DLD1 (cell line): Measurements from ENCODE around the gene TNFRSF6B.
"Not testable (repeated sequence)": the region's sequence is repeated elsewhere in the genome, so short reads cannot be mapped to it uniquely, and the experiment has no call there.

Experiments used
- in situ Hi-C: cut with HindIII; loops from 2 replicates; pipeline ENCODE4 v1.10.0; 2017; ENCODE audit warnings: low sequenced_read_pairs

The TNFRSF6B gene

DNA sequence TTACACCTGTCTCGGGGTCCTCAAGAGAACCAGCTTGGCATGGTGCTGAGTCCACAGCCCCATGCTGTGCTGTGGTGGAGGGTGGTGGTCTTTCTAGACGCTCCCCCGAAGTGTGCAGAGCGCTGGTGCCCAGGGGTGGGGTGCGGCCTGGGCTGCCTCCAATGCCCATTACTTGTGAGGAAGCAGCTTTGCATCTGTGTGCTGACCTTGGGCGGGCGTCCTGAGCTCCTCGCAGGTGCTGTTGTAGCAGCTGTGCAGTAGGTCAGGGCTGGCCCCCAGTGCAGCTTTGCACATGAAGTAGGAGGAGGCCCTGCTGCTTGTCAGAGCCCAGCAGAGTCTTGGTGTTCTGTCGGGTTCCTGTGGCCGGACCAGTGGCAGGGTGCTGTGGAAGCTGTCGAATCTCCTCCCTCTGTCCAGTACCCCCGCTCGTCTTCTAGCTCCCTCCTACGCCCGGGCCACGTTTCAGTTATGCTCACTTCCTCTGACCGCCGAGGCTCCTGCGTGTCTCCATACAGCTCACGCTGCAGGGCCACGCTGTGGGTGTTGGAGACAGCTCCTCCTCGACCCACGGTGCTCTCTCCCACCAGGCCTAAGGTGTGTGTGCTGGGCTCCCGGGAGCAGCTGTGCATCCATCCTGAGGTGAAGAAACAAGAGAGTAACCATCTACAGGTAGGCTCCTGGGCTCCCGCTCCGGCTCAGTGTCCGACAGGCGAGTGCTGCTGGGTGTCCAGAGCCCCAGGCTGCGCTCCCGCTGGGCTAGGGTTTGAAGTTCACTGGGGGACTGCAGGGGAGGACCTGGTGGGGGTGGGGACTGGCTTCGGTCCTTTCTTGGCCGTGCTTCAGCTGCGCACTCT lies 34.3 kb upstream of the TNFRSF6B start:
- in situ Hi-C loops, result no loop called here

GRCh38 chr20:63662813-63663189 lies 33.7 kb upstream of the TNFRSF6B start:
- in situ Hi-C loops, result no loop called here

- in situ Hi-C loops, result no loop called here
Observed at GRCh38 chr20:63663332-63664066, 33.0 kb upstream of the TNFRSF6B start.

DNA sequence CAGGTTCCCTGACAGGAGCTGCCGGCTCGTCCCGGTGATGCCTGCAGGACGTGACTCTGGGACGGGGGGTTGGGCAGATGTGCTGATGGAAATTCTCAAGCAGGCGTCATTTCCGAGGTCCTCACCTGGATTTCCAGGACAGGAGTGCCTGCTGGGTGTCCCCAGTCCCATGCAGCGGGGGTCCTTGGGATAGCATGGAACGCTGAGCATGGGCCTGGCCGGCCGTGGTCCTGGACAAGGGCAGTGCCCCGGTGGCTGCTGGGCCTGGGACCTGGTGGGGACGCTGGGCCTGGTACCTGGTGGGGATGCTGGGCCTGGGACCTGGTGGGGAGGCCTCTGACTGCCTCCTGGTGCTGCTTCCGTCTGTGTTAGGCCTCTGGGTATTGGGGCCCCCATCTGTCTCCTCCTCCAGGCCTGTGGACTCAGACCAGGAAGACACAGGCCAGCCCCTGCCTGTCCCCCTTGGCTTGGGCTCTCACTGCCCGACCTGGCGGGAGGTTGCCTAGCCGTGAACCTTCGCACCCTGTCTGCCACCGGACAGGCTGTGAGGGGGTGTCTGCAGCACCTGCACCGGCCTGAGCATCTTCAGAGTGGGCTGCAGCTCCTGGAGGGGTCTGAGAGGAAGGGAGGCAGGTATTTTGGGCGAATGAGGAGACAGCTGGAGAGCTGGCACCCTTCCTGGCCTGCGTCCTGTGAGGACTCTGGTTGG lies 32.2 kb upstream of the TNFRSF6B start:
- in situ Hi-C loops, result no loop called here

DNA sequence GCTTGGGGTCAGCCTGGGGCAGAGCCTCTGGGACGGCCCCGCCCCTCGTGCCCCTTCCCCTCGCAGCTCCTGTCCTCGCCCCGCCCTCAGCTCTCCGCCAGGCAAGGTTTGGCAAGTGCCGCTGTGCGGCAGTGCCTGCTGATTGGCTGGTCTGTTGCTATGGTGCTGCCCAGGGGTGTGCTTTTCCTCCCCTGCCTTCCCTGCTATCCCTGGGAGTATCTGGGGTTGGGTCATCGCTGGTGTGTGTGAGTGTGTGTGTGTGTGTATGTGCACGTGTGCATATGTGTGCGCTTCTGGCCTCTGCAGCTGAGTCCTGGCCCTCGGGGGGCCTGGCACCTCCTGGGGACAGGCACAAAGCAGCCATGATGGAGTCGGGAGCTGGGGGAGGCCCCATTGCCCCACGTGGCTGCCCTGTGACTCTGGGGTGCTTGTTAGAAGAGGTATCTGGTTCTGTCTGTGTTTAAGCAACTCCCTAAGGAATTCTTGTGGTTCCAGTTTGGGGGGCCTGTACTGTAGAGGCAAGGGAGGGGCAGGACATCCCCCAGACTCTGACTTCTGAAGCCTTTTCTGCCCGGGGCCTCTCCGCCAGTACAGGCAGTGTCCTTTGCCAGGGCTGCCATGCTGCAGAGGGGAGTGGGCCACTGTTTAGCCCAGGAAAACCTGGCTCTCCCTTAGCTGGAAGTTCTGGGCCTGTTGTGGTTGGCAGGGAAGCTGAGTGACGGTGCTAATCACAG lies 31.4 kb upstream of the TNFRSF6B start:
- in situ Hi-C loops, result no loop called here

DNA sequence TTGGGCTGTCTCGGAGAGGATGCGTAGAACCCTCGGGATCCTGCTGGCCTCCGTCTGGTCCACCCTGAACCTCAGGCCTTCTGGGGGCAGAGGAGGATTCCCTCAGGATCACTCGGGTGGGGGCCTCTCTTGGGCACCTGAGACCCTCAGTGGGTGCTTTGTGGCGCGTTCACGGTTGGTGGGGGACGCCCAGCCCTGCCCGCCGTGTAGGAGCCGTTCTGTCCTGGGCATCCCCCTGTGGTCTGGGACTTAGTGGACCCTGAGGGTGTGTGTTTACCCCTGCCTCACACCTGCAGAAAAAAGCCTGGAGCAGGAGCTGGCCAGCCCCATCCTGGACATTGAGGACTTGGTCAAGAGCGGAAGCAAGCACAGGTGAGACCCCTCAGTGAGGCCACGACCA lies 30.7 kb upstream of the TNFRSF6B start:
- in situ Hi-C loops, result no loop called here

DNA sequence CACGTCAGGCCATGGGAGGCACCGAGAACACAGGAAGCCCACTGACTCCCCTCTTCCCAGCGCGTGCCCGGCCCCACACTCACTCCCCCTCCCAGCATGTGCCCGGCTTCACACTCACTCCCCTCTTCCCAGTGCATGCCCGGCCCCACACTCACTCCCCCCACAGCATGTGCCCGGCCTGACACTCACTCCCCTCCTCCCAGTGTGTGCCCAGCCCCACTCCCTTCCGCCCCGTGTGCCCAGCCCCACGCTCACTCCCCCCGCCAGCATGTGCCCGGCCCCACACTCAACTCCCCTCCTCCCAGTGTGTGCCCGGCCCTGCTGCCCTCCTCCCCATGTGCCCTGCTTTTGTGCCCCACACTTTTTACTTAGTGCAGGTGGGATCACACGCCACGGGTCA lies 28.6 kb upstream of the TNFRSF6B start:
- in situ Hi-C loops, result no loop called here

GRCh38 chr20:63668351-63668750 lies 28.1 kb upstream of the TNFRSF6B start:
- in situ Hi-C loops, result no loop called here

- in situ Hi-C loops, result not testable (repeated sequence)
Observed at GRCh38 chr20:63671695-63672094, 24.8 kb upstream of the TNFRSF6B start.

- in situ Hi-C loops, result no loop called here
Observed at GRCh38 chr20:63672666-63673065, 23.8 kb upstream of the TNFRSF6B start.

- in situ Hi-C loops, result no loop called here
Observed at GRCh38 chr20:63673951-63674350, 22.5 kb upstream of the TNFRSF6B start.

DNA sequence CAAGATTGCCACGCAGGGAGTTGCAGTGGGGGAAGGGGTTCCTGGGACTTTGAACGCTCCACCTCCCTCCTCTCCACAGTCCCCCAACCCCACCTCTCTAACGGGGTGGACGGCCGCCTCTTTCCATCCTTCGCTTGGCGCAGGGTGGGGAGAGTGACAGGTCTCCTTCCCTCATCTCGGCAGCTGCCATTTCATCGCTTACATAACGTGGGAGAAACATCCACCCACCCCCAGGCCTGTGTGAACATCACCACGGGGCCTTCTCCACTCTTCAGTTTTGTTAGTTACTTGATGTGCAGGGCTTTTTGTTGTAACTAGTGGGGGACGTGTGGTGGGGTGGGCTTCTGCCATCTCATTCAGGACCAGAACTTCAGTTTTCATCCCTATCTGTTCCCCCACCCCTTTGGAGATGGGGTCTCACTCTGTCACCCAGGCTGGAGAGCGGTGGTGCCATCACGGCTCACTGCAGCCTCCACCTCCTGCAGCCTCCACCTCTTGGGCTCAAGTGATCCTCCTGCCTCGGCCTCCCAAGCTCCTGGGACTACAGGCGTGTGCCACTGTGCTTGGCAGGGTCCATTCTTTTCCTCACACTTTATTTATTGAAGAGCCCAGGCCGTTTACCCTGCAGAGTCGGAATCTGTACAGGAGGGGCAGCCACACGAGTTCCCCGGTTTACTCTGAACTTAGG lies 20.6 kb upstream of the TNFRSF6B start:
- in situ Hi-C loops, result no loop called here

GRCh38 chr20:63678071-63678470 lies 18.4 kb upstream of the TNFRSF6B start:
- in situ Hi-C loops, result no loop called here

- in situ Hi-C loops, result no loop called here
Observed at GRCh38 chr20:63678667-63679465, 17.6 kb upstream of the TNFRSF6B start.

GRCh38 chr20:63679799-63680305 lies 16.6 kb upstream of the TNFRSF6B start:
- in situ Hi-C loops, result no loop called here

DNA sequence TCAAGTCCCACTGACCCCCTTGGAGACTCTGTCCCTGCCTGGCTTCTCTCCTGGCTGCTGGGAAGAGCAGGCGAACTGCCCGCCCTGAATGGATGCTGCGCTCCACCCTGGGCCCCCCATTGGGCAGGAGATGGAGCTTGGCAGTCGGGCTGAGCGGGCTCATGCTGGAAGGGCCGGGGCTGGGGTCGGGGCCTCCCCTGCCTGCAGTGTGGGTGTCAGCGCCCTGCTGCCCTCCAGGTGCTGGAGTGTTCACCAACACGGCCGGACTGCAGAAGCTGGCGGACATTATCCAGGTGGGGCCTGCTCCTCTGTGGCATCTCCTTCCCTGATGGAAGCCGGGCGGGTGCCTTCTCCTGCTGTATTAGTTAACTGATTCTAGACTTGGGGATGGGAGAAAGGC lies 16.0 kb upstream of the TNFRSF6B start:
- in situ Hi-C loops, result no loop called here

DNA sequence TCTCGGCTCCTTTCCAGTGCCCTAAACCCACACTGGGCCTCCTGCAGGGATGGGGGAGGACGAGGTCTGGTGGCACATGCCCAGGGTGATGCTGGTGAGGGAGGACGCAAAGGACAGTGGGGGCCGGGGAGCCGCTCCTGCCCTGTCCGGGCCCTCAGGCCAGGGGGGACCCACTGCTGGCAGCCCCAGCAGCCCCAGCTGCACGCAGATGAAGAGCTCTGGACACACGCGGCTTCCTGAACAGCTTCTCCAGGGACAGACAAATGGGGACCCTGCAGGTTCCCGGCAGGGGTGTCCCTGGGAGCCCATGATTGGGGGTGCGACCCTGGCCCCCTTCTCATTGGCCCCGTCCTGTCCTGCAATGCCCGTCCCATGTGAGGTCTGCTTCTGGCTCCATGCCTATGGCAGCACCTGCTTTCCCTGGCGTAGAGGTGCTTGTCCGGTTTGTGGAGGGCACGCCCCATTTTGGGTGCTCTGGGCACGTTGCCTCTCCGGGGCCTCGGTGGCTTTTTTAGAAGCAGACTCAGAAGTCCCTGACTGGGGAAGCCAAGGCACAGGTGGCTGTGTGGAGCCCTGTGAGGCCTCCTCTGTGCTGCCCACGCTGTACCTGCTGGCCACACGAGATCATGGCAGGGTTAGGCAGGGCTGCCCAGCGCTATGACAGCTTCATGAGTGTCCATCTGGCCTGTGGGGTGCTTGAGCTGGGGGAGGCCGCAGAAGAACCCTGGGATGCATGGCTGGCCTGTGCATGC lies 15.4 kb upstream of the TNFRSF6B start:
- in situ Hi-C loops, result no loop called here

GRCh38 chr20:63681609-63682142 lies 14.8 kb upstream of the TNFRSF6B start:
- in situ Hi-C loops, result no loop called here
